Neural cell (in vitro differentiated cells): Measurements from ENCODE around the gene TPSG1. TPM values are rescaled to one million over a fixed set of nuclear protein-coding genes. Genes with fewer than 3 reads are reported as not detected.
"Not testable (repeated sequence)": the region's sequence is repeated elsewhere in the genome, so short reads cannot be mapped to it uniquely, and the experiment has no call there.

Source experiments
- H2AFZ ChIP-seq: fragments of 200-600, 300-800 bp; sonication (generic), shearing (Covaris generic); 2 replicates; pipeline ENCODE4 v1.6.0; 2014; ENCODE audit warnings: low read depth, mild to moderate bottlenecking, antibody characterized with exemption, low read length, moderate library complexity
- H3F3A ChIP-seq: fragments of 200-600 bp; shearing (Covaris generic); 2 replicates; pipeline ENCODE4 v1.6.1; 2016; ENCODE audit warnings: mild to moderate bottlenecking, moderate library complexity, mixed read lengths, antibody characterized with exemption, low read length; ENCODE audit not compliant: insufficient read depth, poor library complexity, severe bottlenecking
- H3K27ac ChIP-seq: fragments of 200-600, 300-800 bp; sonication (generic), shearing (Covaris generic); 2 replicates; pipeline ENCODE4 v1.5.1; 2014; ENCODE audit warnings: mild to moderate bottlenecking, low read length, moderate library complexity
- H3K27me3 ChIP-seq: fragments of 300-800, 200-600 bp; sonication (generic), shearing (Covaris generic); 2 replicates; pipeline ENCODE4 v1.6.0; 2014; ENCODE audit warnings: mild to moderate bottlenecking, low read depth, low read length, moderate library complexity; ENCODE audit not compliant: insufficient read depth
- H3K36me3 ChIP-seq: fragments of 300-800, 200-600 bp; sonication (generic), shearing (Covaris generic); 2 replicates; pipeline ENCODE4 v1.5.1; 2014; ENCODE audit warnings: mild to moderate bottlenecking, antibody characterized with exemption, low read length, moderate library complexity; ENCODE audit not compliant: insufficient read depth
- H3K4me2 ChIP-seq: fragments of 300-800, 200-600 bp; sonication (generic), shearing (Covaris generic); 2 replicates; pipeline ENCODE4 v1.6.0; 2014; ENCODE audit warnings: mild to moderate bottlenecking, low read length
- H3K4me3 ChIP-seq: fragments of 300-800, 200-600 bp; sonication (generic), shearing (Covaris generic); 2 replicates; pipeline ENCODE4 v1.5.1; 2014; ENCODE audit warnings: mild to moderate bottlenecking, low read length, moderate library complexity
- H3K79me2 ChIP-seq: fragments of 200-600 bp; shearing (Covaris generic); replicated peaks from 2 replicates; pipeline ENCODE4 v1.6.0; 2014; ENCODE audit warnings: mild to moderate bottlenecking, low read length, moderate library complexity; ENCODE audit not compliant: insufficient read depth
- H3K9ac ChIP-seq: fragments of 300-800, 200-600 bp; sonication (generic), shearing (Covaris generic); 2 replicates; pipeline ENCODE4 v1.6.1; 2016; ENCODE audit warnings: mild to moderate bottlenecking, low read length, mixed read lengths
- H3K9me2 ChIP-seq: fragments of 200-600 bp; shearing (Covaris generic); 2 replicates; pipeline ENCODE4 v1.6.1; 2016; ENCODE audit warnings: mild to moderate bottlenecking, low read length, mixed read lengths; ENCODE audit not compliant: insufficient read depth
- H3K9me3 ChIP-seq: fragments of 200-600, 300-800 bp; sonication (generic), shearing (Covaris generic); 2 replicates; pipeline ENCODE4 v1.6.1; 2016; ENCODE audit warnings: mild to moderate bottlenecking, mixed run types, low read length, moderate library complexity, mixed read lengths
- H4K20me1 ChIP-seq: fragments of 200-600 bp; shearing (Covaris generic); 2 replicates; pipeline ENCODE4 v1.6.1; 2016; ENCODE audit warnings: mild to moderate bottlenecking, mixed run types; ENCODE audit not compliant: insufficient read depth
- CTCF ChIP-seq: fragments of 450-650 bp; IDR thresholded peaks from 2 replicates; pipeline ENCODE4 v1.5.1; 2014; ENCODE audit warnings: antibody characterized with exemption, mild to moderate bottlenecking, moderate library complexity; ENCODE audit not compliant: poor library complexity, severe bottlenecking
- EP300 ChIP-seq: fragments of 450-650 bp; conservative IDR thresholded peaks from 2 replicates; pipeline ENCODE4 v1.6.1; 2014; ENCODE audit warnings: antibody characterized with exemption, mild to moderate bottlenecking, moderate library complexity; ENCODE audit not compliant: poor library complexity, severe bottlenecking
- EZH2 ChIP-seq: fragments of 200-600, 300-800 bp; shearing (Covaris generic), sonication (generic); IDR thresholded peaks from 2 replicates; pipeline ENCODE4 v1.6.1; 2014; ENCODE audit warnings: antibody characterized with exemption, low read length, borderline replicate concordance, mild to moderate bottlenecking; ENCODE audit not compliant: insufficient read depth, poor library complexity, severe bottlenecking
- MXI1 ChIP-seq: fragments of 450-650 bp; conservative IDR thresholded peaks from 2 replicates; pipeline ENCODE4 v1.6.1; 2014; ENCODE audit warnings: antibody characterized with exemption, mild to moderate bottlenecking; ENCODE audit not compliant: poor library complexity, severe bottlenecking
- POLR2AphosphoS5 ChIP-seq: IDR thresholded peaks from 2 replicates; pipeline ENCODE4 v1.6.1; 2012
- RAD21 ChIP-seq: fragments of 450-650 bp; conservative IDR thresholded peaks from 2 replicates; pipeline ENCODE4 v1.6.1; 2014; ENCODE audit warnings: antibody characterized with exemption, mild to moderate bottlenecking, moderate library complexity
- SMC3 ChIP-seq: fragments of 450-650 bp; conservative IDR thresholded peaks from 2 replicates; pipeline ENCODE4 v1.6.1; 2014; ENCODE audit warnings: antibody characterized with exemption, mild to moderate bottlenecking, moderate library complexity; ENCODE audit not compliant: poor library complexity
- TAF1 ChIP-seq: IDR thresholded peaks from 2 replicates; pipeline ENCODE4 v1.6.1; 2012; ENCODE audit warnings: low read depth
- polyA plus RNA-seq: library from polyadenylated mRNA; depleted of rRNA; stranded (reverse); fragments of >200 nt; gene quantifications from 2 replicates; pipeline ENCODE4 v1.2.3, GENCODE V29; 2014
- TF ChIP-seq, protein P1 (sequence below): IDR thresholded peaks from 2 replicates; pipeline ENCODE4 v1.6.1; 2012; ENCODE audit warnings: borderline replicate concordance

TPSG1 gene
- polyA plus RNA-seq, 1 donor from 2014 or later, result not detected

DNA sequence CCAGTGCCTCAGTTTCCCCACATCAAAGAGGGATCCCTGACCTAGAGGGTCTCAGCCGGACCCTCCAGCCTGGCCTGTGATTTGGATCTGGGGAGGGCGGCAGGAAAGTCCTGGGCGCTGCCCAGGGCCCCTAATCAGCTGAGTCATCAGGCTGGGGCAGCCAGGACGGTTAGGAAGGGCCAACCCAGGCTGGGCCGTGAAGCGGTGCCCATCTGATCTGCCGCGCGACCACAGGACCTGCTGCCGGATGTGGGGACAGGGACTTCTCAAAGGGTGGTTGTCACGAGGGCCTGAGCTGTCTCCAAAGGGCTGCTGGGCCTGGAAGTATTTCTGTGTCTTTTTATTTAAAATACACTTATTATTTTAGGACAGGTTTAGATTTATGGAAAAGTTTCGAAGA lies 19.8 kb upstream of the TPSG1 start:
- H4K20me1 ChIP-seq, result no peaks in the 10 kb centered on the region
- no peak overlapping the region for H3K9ac ChIP-seq
- no peaks in the 10 kb centered on the region for H3K27me3 ChIP-seq
- TF ChIP-seq RAD21, result no peak
- no peak for TF ChIP-seq TAF1
- no peak for TF ChIP-seq EP300
- no peak for TF ChIP-seq SMC3
- no peak for TF ChIP-seq MXI1
- no peak for TF ChIP-seq CTCF
- TF ChIP-seq, protein P1, sequence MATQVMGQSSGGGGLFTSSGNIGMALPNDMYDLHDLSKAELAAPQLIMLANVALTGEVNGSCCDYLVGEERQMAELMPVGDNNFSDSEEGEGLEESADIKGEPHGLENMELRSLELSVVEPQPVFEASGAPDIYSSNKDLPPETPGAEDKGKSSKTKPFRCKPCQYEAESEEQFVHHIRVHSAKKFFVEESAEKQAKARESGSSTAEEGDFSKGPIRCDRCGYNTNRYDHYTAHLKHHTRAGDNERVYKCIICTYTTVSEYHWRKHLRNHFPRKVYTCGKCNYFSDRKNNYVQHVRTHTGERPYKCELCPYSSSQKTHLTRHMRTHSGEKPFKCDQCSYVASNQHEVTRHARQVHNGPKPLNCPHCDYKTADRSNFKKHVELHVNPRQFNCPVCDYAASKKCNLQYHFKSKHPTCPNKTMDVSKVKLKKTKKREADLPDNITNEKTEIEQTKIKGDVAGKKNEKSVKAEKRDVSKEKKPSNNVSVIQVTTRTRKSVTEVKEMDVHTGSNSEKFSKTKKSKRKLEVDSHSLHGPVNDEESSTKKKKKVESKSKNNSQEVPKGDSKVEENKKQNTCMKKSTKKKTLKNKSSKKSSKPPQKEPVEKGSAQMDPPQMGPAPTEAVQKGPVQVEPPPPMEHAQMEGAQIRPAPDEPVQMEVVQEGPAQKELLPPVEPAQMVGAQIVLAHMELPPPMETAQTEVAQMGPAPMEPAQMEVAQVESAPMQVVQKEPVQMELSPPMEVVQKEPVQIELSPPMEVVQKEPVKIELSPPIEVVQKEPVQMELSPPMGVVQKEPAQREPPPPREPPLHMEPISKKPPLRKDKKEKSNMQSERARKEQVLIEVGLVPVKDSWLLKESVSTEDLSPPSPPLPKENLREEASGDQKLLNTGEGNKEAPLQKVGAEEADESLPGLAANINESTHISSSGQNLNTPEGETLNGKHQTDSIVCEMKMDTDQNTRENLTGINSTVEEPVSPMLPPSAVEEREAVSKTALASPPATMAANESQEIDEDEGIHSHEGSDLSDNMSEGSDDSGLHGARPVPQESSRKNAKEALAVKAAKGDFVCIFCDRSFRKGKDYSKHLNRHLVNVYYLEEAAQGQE, result no peak
- TF ChIP-seq EZH2, result no peak
- TF ChIP-seq POLR2AphosphoS5, result no peak
- H3K9me2 ChIP-seq, result no peaks in the 10 kb centered on the region
- H3K27ac ChIP-seq, result no peak overlapping the region
- H3K79me2 ChIP-seq, result no peaks in the 10 kb centered on the region
- H3K4me3 ChIP-seq, result no peak overlapping the region
- no peaks in the 10 kb centered on the region for H3K36me3 ChIP-seq
- H3K9me3 ChIP-seq, result no peaks in the 10 kb centered on the region
- no peak overlapping the region for H2AFZ ChIP-seq
- no peaks in the 10 kb centered on the region for H3F3A ChIP-seq
- no peak overlapping the region for H3K4me2 ChIP-seq

DNA sequence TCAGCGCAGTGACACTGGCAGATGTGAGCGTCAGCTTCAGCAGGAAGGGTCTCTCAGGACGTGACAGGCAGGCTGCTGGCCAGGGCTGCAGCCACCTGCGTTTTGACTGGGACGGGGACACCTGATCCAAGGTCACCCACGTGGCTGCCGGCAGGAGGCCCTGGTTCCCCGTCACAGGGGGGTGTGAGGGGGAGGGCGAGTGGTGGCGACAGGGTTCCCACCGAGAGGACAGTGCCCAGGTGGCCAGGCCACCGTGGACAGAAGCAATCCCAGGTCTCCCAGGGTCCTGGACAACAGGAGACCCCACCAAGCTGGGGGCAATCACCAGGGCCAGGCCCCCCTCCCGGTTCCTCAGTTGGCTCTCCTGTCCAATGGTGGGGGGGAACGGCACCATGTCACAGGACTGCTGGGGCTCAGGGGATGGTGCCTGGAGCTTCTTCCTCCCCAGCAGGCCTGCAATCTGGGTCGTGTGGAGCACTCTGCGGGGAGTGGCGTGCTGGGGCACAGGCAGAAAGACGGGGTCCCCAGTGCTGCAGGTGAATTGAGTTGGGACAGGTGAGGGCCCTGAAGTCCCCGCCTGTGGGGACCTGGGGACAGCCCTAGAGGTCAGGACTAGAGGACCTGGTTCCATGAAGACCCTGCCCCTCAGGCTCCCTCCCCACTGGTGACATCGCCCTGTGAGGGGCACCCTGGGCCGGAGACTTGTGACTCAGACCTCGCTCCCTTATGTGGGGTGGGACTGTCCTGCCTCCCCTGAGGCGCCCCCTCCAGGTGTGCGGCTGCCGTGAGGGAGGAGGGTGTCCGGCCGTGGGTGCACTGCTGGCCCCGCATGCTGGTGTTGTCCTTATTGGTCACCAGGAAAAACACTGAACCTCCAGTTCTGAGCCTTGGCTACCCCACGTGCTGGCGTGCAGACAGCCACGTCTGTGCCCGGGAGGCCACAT lies 19.1 kb upstream of the TPSG1 start:
- not testable (repeated sequence) for H3K79me2 ChIP-seq, H3K4me2 ChIP-seq, H3K36me3 ChIP-seq, H3K9ac ChIP-seq, H2AFZ ChIP-seq, H3K9me3 ChIP-seq, H3K9me2 ChIP-seq, H3K4me3 ChIP-seq, H4K20me1 ChIP-seq, H3K27me3 ChIP-seq, H3F3A ChIP-seq, H3K27ac ChIP-seq

DNA sequence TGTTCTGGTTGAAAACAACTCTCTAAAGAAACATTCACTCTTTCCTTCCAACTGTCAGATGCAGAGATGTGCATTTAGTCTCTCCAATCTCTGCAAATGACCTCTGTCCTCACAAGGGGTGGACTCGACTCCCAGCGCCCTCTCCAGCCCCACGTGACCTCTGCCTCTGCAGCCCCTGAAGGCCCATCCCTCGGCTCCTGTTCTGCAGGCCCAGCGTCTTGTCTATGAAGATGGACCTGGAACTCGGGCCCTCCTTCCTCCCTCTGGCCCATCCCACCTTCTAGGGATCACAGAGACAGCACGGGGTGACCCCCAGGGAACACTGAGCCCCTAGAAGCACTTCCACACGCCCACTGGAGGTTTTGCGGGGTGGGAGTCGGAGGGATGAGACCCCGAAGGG lies 18.3 kb upstream of the TPSG1 start:
- not testable (repeated sequence) for H3K9me3 ChIP-seq, H3K9me2 ChIP-seq, H3K27me3 ChIP-seq, H3K27ac ChIP-seq, H3F3A ChIP-seq, H3K4me3 ChIP-seq, H2AFZ ChIP-seq, H3K4me2 ChIP-seq, H4K20me1 ChIP-seq, H3K9ac ChIP-seq, H3K79me2 ChIP-seq, H3K36me3 ChIP-seq

GRCh38 chr16:1241081-1241480 lies 16.0 kb upstream of the TPSG1 start:
- not testable (repeated sequence) for H3F3A ChIP-seq, H3K27ac ChIP-seq, H3K79me2 ChIP-seq, H4K20me1 ChIP-seq, H3K4me3 ChIP-seq, H3K4me2 ChIP-seq, H3K27me3 ChIP-seq, H3K9ac ChIP-seq, H3K9me3 ChIP-seq, H3K36me3 ChIP-seq, H3K9me2 ChIP-seq, H2AFZ ChIP-seq

GRCh38 chr16:1240436-1240835 lies 15.4 kb upstream of the TPSG1 start, which contains the start of gene TPSAB1:
Gene TPSAB1 (plus strand): TSS chr16:1240705. CDS start chr16:1240939, 234 bp downstream.
- not testable (repeated sequence) for H3K79me2 ChIP-seq, H3K4me2 ChIP-seq, H3K9ac ChIP-seq, H3K27ac ChIP-seq, H4K20me1 ChIP-seq, H3K4me3 ChIP-seq, H3F3A ChIP-seq, H2AFZ ChIP-seq, H3K9me2 ChIP-seq, H3K36me3 ChIP-seq, H3K9me3 ChIP-seq, H3K27me3 ChIP-seq
